HL-60 (cell line): Measurements from ENCODE around the gene TMPRSS13.
"Not testable (repeated sequence)": the region's sequence is repeated elsewhere in the genome, so short reads cannot be mapped to it uniquely, and the experiment has no call there.

Source experiments
- DNase-seq, 2 experiments: peaks; one replicate each; pipeline ENCODE4 v3.0.0-alpha.2; 2010 to 2020; ENCODE audit warnings: low read depth in 1 of 2, low spot score in 1 of 2
- H3K27ac ChIP-seq: fragments of 250-450 bp; sonication (Bioruptor Pico); replicated peaks from 2 replicates; pipeline ENCODE4 v1.5.1; 2020; ENCODE audit warnings: mild to moderate bottlenecking, moderate library complexity
- H3K27me3 ChIP-seq: fragments of 250-450 bp; sonication (Bioruptor Pico); 2 replicates; pipeline ENCODE4 v1.5.1; 2021; ENCODE audit warnings: mild to moderate bottlenecking, moderate library complexity; ENCODE audit not compliant: insufficient read depth, poor library complexity, severe bottlenecking
- H3K4me3 ChIP-seq: replicated peaks from 2 replicates; pipeline ENCODE4 v1.5.1; 2011; ENCODE audit warnings: mild to moderate bottlenecking, control low read depth, low read length; ENCODE audit not compliant: insufficient read depth
- GABPA ChIP-seq: IDR thresholded peaks from 2 replicates; pipeline ENCODE4 v1.6.1; 2012; ENCODE audit warnings: low read depth
- POLR2AphosphoS5 ChIP-seq: IDR thresholded peaks from 2 replicates; pipeline ENCODE4 v1.6.1; 2012; ENCODE audit warnings: low read depth
- SPI1 ChIP-seq: IDR thresholded peaks from 2 replicates; pipeline ENCODE4 v1.6.1; 2012; ENCODE audit warnings: low read depth, mild to moderate bottlenecking, borderline replicate concordance
- TF ChIP-seq, protein P1 (sequence below): IDR thresholded peaks from one replicate; pipeline ENCODE4 v1.5.1; 2011; ENCODE audit warnings: low read length, control low read depth, inconsistent platforms; ENCODE audit not compliant: insufficient read depth
- TF ChIP-seq, protein P2 (sequence below): IDR thresholded peaks from 2 replicates; pipeline ENCODE4 v1.6.1; 2012; ENCODE audit warnings: low read depth; ENCODE audit not compliant: insufficient replicate concordance

The TMPRSS13 gene

DNA sequence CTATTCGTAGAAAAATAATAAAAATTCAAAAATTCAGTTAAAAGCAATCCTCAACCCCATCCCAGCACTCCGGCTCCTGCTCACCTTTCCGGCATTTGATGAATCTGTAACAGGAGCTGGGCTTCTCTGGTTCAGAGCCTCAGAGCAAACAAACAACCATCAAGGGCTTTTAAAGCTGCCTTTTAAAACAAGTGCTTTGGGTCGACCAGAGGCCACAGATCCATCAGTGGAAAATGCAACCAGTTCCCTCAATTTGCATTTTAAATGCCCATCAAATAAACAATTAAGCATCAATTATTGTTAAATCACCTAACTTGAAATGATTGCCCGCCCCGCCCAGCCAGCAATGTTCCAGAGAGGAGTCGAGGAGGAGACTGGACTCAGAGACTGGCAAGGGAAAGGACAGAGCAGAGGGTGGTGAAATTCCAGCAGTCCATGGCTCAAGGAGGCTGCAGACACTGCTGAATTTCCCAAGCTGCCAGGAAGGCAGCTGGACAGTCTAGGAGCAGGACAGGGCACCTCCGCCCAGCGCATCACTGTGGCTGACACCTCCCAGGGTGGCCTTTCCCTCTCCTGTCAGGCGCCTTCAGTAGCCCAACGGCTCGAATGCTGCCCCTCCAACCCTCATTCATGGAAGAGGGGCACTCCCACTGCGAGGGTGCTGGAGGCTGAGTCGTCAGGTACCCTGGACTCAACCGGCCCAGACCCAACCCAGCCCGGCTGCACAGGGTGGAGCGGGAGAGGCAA lies 60.2 kb downstream of the TMPRSS13 start:
- TF ChIP-seq SPI1 (no peak), GABPA (no peak), POLR2AphosphoS5 (no peak)
- TF ChIP-seq, protein P1, sequence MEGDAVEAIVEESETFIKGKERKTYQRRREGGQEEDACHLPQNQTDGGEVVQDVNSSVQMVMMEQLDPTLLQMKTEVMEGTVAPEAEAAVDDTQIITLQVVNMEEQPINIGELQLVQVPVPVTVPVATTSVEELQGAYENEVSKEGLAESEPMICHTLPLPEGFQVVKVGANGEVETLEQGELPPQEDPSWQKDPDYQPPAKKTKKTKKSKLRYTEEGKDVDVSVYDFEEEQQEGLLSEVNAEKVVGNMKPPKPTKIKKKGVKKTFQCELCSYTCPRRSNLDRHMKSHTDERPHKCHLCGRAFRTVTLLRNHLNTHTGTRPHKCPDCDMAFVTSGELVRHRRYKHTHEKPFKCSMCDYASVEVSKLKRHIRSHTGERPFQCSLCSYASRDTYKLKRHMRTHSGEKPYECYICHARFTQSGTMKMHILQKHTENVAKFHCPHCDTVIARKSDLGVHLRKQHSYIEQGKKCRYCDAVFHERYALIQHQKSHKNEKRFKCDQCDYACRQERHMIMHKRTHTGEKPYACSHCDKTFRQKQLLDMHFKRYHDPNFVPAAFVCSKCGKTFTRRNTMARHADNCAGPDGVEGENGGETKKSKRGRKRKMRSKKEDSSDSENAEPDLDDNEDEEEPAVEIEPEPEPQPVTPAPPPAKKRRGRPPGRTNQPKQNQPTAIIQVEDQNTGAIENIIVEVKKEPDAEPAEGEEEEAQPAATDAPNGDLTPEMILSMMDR = no peak
- TF ChIP-seq, protein P2, sequence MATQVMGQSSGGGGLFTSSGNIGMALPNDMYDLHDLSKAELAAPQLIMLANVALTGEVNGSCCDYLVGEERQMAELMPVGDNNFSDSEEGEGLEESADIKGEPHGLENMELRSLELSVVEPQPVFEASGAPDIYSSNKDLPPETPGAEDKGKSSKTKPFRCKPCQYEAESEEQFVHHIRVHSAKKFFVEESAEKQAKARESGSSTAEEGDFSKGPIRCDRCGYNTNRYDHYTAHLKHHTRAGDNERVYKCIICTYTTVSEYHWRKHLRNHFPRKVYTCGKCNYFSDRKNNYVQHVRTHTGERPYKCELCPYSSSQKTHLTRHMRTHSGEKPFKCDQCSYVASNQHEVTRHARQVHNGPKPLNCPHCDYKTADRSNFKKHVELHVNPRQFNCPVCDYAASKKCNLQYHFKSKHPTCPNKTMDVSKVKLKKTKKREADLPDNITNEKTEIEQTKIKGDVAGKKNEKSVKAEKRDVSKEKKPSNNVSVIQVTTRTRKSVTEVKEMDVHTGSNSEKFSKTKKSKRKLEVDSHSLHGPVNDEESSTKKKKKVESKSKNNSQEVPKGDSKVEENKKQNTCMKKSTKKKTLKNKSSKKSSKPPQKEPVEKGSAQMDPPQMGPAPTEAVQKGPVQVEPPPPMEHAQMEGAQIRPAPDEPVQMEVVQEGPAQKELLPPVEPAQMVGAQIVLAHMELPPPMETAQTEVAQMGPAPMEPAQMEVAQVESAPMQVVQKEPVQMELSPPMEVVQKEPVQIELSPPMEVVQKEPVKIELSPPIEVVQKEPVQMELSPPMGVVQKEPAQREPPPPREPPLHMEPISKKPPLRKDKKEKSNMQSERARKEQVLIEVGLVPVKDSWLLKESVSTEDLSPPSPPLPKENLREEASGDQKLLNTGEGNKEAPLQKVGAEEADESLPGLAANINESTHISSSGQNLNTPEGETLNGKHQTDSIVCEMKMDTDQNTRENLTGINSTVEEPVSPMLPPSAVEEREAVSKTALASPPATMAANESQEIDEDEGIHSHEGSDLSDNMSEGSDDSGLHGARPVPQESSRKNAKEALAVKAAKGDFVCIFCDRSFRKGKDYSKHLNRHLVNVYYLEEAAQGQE = no peak
- no peak overlapping the region for H3K27ac ChIP-seq
- DNase-seq = no peak

DNA sequence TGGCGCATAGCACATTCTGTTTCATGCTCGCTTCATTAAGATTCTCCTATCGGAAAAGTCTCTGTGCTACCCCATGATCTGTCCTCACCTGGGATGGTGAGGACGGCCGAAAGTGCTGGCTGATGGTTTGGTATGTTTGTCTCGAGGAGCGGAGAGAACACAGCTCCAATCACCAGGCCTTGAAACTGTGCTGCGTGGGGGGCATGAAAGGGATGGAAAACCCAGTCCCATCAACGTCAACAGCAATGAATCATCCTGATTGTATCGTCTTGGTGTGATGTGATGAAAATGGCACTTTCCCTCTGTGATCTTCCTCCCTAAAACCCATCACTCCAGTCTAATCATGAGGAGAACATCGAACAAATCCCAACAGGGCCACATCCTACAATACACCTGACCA lies 61.1 kb downstream of the TMPRSS13 start:
- H3K4me3 ChIP-seq = no peak overlapping the region
- TF ChIP-seq, protein P1 = no peak
- TF ChIP-seq GABPA (no peak), POLR2AphosphoS5 (no peak), SPI1 (no peak)
- TF ChIP-seq, protein P2 = no peak
- H3K27ac ChIP-seq = no peak overlapping the region
- peaks cover 5% of the 10 kb centered on the region for H3K27me3 ChIP-seq
- DNase-seq = no peak

More for the DNA sequence above, 60.2 kb downstream of the TMPRSS13 start:
- Histone ChIP-seq H3K4me3 (no peak overlapping the region), H3K27me3 (peaks cover 14% of the 10 kb centered on the region)

DNA sequence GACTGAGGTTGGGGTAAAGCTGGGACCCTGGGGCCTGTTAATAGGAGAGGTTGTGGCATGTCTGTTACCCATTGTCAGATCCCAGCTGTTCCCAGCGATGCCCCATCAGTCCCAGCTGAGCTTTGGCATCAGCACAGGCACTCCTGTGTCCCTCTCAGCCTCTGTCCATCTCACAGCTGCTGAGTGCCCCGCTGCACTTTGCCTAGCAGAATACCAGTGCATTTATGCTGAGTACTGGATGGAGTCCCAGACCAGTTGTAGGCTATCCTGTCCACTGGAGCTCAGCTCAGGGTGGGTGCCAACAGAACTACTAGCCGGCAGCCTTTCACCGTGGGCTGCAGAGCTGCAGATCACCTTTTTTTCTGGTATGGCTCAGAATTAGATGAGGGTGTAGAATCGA lies 62.7 kb downstream of the TMPRSS13 start:
- no peak for DNase-seq

DNA sequence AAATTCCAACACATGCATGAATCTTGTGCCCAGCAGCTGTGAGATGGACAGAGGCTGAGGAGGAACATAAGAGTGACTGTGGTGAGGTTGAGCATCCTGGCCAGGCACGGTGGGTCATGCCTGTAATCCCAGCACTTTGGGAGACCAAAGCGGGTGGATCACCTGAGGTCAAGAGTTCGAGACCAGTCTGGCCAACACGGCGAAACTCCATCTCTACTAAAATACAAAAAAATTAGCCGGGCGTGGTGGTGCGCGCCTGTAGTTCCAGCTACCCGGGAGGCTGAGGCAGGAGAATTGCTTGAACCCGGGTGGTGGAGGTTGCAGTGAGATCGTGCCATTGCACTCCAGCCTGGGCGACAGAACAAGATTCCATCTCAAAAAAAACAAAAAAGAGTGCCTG lies 63.7 kb downstream of the TMPRSS13 start:
- H3K4me3 ChIP-seq, DNase-seq, H3K27ac ChIP-seq, H3K27me3 ChIP-seq: not testable (repeated sequence)

More for the DNA sequence above, 62.7 kb downstream of the TMPRSS13 start:
- no peak overlapping the region for H3K27ac ChIP-seq
- no peak overlapping the region for H3K4me3 ChIP-seq
- TF ChIP-seq POLR2AphosphoS5 (no peak), GABPA (no peak), SPI1 (no peak)
- TF ChIP-seq, protein P2 = no peak
- TF ChIP-seq, protein P1 = no peak
- H3K27me3 ChIP-seq = no peaks in the 10 kb centered on the region
